ENCODE data around the gene IFT88. TPM values are rescaled to one million over a fixed set of nuclear protein-coding genes. Genes with fewer than 3 reads are reported as not detected.

Gene IFT88
- total RNA-seq, 4 donors from 2014 or later: 5.6 to 21.6 (median 10.4) TPM

DNA sequence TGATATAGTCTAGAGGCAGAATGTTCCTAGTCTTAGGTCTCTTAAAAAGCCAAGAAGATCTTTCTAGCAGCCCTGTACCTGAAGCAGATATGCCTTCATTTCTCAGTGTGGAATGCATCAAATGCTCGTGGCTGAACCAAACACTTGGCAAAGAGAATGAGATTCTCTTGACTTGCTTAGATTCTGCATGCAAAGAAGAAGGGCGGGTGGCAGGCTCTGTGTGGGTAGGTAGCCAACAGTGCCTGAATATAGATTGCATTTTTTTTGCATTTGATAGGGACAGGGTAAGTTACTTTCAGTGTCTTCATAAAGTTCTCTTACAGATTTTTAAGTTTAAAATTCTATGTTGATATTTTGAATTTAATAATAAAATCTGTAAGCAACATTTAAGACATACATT is 27.3 kb downstream of the IFT88 start:
- Histone ChIP-seq H3K4me1 (no peaks in the 10 kb centered on the region), H3K27me3 (no peaks in the 10 kb centered on the region), H3K36me3 (peaks cover 10% of the 10 kb centered on the region), H3K4me3 (no peak overlapping the region), H3K9me3 (no peaks in the 10 kb centered on the region), H3K27ac (no peak overlapping the region)
- DNase-seq (ENCODE audit: low spot score in 2 of 2): no peak
- WGBS: 52% methylated on average over 2 of the region's 2 CpGs
- TF ChIP-seq POLR2A (IDR thresholded peaks at IDR 0.05) (no peak), EP300 (IDR thresholded peaks at IDR 0.05) (no peak), POLR2AphosphoS5 (IDR thresholded peaks at IDR 0.05) (no peak)
- TF ChIP-seq, protein P1, sequence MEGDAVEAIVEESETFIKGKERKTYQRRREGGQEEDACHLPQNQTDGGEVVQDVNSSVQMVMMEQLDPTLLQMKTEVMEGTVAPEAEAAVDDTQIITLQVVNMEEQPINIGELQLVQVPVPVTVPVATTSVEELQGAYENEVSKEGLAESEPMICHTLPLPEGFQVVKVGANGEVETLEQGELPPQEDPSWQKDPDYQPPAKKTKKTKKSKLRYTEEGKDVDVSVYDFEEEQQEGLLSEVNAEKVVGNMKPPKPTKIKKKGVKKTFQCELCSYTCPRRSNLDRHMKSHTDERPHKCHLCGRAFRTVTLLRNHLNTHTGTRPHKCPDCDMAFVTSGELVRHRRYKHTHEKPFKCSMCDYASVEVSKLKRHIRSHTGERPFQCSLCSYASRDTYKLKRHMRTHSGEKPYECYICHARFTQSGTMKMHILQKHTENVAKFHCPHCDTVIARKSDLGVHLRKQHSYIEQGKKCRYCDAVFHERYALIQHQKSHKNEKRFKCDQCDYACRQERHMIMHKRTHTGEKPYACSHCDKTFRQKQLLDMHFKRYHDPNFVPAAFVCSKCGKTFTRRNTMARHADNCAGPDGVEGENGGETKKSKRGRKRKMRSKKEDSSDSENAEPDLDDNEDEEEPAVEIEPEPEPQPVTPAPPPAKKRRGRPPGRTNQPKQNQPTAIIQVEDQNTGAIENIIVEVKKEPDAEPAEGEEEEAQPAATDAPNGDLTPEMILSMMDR (IDR thresholded peaks at IDR 0.05): no peak

DNA sequence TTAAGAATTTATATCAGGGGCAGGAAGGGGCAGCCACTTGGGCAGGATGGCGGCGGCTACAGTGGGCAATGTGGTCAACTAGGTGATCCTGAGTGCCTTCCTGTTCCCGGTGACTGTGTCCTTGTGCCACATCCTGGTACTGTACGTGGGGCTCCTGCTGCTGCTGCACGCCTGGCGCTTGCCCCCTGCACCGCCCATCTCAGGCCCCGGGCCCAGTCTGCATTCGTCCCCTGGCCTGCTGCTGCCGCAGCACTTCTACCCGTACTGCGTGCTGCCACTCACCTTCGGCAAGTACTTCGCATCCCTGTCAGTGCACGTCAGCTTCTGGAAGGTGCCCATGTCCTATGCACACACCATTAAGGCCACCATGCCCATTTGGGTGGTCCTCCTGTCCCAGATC is 40.1 kb downstream of the IFT88 start:
- Histone ChIP-seq H3K27ac (no peak overlapping the region), H3K4me3 (no peak overlapping the region), H3K27me3 (no peaks in the 10 kb centered on the region), H3K4me1 (no peaks in the 10 kb centered on the region), H3K36me3 (peaks cover 48% of the 10 kb centered on the region), H3K9me3 (no peaks in the 10 kb centered on the region)
- no peak for DNase-seq (ENCODE audit: low spot score in 2 of 2)
- WGBS: 96% methylated on average over 15 of the region's 15 CpGs
- TF ChIP-seq EP300 (IDR thresholded peaks at IDR 0.05) (no peak), POLR2A (IDR thresholded peaks at IDR 0.05) (no peak), POLR2AphosphoS5 (IDR thresholded peaks at IDR 0.05) (no peak)
- TF ChIP-seq, protein P1 (IDR thresholded peaks at IDR 0.05): no peak

DNA sequence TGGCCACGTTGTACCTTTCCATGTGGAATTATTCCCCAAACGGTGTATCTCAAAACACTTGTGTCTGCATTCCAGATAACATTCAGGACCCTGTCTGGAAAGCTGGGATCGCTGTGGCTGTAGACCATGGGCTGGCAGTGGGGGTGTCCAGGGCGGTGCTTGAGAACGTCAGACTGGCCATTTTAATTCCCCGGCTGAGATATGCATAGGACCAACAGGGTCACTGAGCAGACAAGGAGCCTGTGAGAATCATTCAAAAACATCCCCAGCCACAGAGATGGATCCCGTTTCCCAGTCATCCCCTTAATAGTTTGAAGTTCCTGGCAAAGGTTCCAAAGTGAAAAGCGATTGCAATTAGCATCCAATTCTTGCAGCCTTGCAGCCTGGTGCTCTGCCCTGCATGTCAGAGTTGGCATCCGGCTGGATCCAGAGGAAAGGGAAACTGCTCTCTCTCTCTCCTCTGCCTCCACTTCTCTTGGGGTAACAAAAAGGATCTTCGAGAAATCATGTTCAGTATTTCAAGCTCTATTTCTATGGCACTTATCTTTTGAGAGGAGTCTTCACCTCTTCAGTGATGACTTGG is 41.6 kb downstream of the IFT88 start:
- H3K27ac ChIP-seq: no peak overlapping the region
- no peak overlapping the region for H3K4me3 ChIP-seq
- peaks cover 41% of the 10 kb centered on the region for H3K36me3 ChIP-seq
- WGBS: 85% methylated on average over 9 of the region's 10 CpGs
- H3K9me3 ChIP-seq: no peaks in the 10 kb centered on the region
- no peaks in the 10 kb centered on the region for H3K4me1 ChIP-seq
- no peak for DNase-seq (ENCODE audit: low spot score in 2 of 2)
- H3K27me3 ChIP-seq: no peaks in the 10 kb centered on the region
- TF ChIP-seq POLR2AphosphoS5 (IDR thresholded peaks at IDR 0.05): no peak
- TF ChIP-seq, protein P1 (IDR thresholded peaks at IDR 0.05): no peak
- TF ChIP-seq EP300 (IDR thresholded peaks at IDR 0.05): no peak
- TF ChIP-seq POLR2A (IDR thresholded peaks at IDR 0.05): no peak

DNA sequence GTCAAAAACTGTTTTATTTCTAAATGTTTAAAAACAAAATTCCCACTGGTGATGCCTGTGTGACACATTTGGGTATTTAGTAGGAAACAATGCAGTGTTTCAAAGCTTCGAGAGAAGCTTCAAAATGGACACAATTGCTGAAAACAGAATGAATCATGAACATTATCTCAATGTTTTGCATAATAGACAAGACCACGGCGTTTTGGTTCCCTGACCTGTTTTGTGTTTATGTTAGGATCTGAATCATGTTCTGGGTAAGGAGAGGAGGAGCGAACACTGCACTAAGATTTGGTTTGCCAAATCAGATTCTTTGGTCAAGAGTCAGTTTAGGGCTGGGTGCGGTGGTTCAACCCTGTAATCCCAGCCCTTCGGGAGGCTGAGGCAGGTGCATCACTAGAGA is 42.2 kb downstream of the IFT88 start:
- 85% methylated on average over 6 of the region's 6 CpGs for WGBS
- Histone ChIP-seq H3K27me3 (no peaks in the 10 kb centered on the region), H3K4me1 (no peaks in the 10 kb centered on the region), H3K9me3 (no peaks in the 10 kb centered on the region), H3K27ac (no peak overlapping the region), H3K36me3 (peaks cover 38% of the 10 kb centered on the region), H3K4me3 (no peak overlapping the region)
- DNase-seq (ENCODE audit: low spot score in 2 of 2): no peak
- TF ChIP-seq POLR2A (IDR thresholded peaks at IDR 0.05): no peak
- TF ChIP-seq, protein P1 (IDR thresholded peaks at IDR 0.05): no peak
- TF ChIP-seq POLR2AphosphoS5 (IDR thresholded peaks at IDR 0.05): no peak
- no peak for TF ChIP-seq EP300 (IDR thresholded peaks at IDR 0.05)

DNA sequence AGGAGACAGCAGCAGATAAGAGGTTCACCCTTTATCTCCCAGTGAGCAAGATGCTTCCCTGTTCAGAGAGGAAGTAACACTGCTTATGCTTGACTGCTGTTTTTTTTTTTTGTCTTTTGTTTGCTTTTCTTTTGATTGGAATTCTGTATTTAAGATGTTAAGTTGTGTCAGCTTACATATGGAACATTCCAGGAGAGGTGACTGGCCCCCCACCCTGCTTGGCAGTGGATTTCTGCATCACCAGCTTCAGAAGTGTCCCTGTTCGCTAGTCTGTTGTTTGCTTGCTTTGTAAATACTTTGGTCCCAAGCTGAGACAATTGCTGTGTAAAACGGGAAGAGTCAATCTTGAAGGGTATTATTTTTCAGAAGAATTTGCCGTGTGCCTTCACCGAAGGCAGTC is 43.0 kb downstream of the IFT88 start:
- no peaks in the 10 kb centered on the region for H3K4me1 ChIP-seq
- H3K27ac ChIP-seq: no peak overlapping the region
- 90% methylated on average over 4 of the region's 4 CpGs for WGBS
- H3K36me3 ChIP-seq: peaks cover 38% of the 10 kb centered on the region
- no peaks in the 10 kb centered on the region for H3K9me3 ChIP-seq
- H3K27me3 ChIP-seq: no peaks in the 10 kb centered on the region
- no peak overlapping the region for H3K4me3 ChIP-seq
- DNase-seq (ENCODE audit: low spot score in 2 of 2): no peak
- TF ChIP-seq, protein P1 (IDR thresholded peaks at IDR 0.05): no peak
- TF ChIP-seq EP300 (IDR thresholded peaks at IDR 0.05) (no peak), POLR2AphosphoS5 (IDR thresholded peaks at IDR 0.05) (no peak), POLR2A (IDR thresholded peaks at IDR 0.05) (no peak)

Data from suprapubic skin (tissue), 4 donors.